Fibroblast of villous mesenchyme (primary cell): ENCODE results near the gene PTPRE. TPM values are rescaled to one million over a fixed set of nuclear protein-coding genes. Genes with fewer than 3 reads are reported as not detected.

Experiments used
- DNase-seq: peaks from one replicate; pipeline ENCODE4 v3.0.0-alpha.2; 2010; ENCODE audit warnings: low read depth
- H3K4me3 ChIP-seq: 2 replicates; pipeline ENCODE4 v1.5.1; 2011; ENCODE audit warnings: low read depth, mild to moderate bottlenecking, low read length
- total RNA-seq: library from RNA; depleted of rRNA; stranded (reverse); fragments of >200 nt; gene quantifications from 2 replicates; pipeline ENCODE4 v1.2.3, GENCODE V29; 2012
- TF ChIP-seq, protein P1 (sequence below): IDR thresholded peaks from 2 replicates; pipeline ENCODE4 v1.5.1; 2012; ENCODE audit warnings: low read depth, mild to moderate bottlenecking, low read length; ENCODE audit not compliant: insufficient read depth

Gene PTPRE
- total RNA-seq, 1 donor = 11.2 TPM

DNA sequence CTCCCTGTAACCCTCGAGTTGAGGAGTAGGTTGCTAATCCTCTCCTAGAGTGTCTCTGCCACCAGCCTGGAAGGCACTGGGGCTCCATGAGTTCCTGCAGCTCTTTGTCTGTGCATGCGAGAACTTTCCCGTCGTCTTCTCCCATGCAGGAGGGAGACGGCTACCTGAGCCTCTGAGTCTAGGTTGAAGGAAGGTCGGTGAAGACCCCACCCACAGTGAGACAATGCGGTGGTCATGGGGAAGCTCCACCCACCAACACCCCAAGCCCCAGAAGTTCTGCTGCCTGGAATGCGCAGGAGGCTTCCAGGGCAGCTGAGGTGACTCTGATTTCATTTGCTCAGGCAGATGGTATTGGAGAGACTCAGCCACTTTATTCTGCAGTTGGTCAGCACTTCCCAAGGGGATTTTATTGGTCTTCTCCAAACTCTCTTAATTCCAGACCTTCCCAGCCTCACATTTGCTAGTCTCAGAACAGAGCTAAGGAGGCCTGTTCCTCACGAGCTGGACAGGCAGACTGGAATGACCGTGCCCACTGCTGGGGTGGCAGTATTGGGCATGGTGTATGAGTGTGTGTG is 36.5 kb downstream of the PTPRE start:
- H3K4me3 ChIP-seq = no peak overlapping the region
- TF ChIP-seq, protein P1, sequence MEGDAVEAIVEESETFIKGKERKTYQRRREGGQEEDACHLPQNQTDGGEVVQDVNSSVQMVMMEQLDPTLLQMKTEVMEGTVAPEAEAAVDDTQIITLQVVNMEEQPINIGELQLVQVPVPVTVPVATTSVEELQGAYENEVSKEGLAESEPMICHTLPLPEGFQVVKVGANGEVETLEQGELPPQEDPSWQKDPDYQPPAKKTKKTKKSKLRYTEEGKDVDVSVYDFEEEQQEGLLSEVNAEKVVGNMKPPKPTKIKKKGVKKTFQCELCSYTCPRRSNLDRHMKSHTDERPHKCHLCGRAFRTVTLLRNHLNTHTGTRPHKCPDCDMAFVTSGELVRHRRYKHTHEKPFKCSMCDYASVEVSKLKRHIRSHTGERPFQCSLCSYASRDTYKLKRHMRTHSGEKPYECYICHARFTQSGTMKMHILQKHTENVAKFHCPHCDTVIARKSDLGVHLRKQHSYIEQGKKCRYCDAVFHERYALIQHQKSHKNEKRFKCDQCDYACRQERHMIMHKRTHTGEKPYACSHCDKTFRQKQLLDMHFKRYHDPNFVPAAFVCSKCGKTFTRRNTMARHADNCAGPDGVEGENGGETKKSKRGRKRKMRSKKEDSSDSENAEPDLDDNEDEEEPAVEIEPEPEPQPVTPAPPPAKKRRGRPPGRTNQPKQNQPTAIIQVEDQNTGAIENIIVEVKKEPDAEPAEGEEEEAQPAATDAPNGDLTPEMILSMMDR = no peak
- no peak for DNase-seq

DNA sequence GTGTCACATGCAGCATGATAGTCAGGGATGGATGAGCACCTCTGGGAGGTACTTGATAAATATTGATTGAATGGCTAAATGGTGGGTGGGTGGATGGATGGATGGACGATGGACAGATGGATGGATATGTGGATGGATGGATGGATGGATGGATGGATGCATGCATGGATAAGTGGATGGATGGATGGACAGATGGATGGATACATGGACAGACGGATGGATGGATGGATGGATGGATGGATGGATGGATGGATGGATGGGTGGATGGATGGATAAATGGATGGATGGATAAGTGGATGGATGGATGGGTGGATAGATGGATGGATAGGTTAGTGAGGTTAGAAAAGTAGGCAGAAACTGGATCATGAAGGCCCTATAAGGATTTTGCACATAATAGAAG is 37.4 kb downstream of the PTPRE start:
- DNase-seq = no peak
- TF ChIP-seq, protein P1 = no peak
- H3K4me3 ChIP-seq = no peak overlapping the region

DNA sequence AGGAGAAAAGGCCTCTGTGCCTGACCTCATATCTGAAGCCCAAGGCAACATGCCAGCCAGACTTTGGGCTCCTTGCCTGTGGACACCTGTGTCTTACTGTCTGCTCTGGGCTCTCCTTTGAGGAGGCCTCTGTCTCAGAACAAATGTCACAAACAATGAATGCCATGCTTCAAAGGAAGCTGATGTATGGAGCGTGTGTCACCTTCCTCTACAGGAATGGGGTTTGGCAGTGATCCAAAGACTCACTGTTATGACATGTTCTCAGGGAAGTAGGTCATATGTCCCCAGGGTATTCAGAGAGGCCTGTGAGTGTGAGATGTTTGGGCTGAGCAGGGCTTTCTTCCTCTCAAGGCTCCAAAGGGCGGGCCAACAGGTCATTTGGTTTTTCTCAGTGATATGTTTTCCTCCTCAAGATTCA is 38.4 kb downstream of the PTPRE start:
- TF ChIP-seq, protein P1 = no peak
- no peak overlapping the region for H3K4me3 ChIP-seq
- peak; percentile 57 for DNase-seq

DNA sequence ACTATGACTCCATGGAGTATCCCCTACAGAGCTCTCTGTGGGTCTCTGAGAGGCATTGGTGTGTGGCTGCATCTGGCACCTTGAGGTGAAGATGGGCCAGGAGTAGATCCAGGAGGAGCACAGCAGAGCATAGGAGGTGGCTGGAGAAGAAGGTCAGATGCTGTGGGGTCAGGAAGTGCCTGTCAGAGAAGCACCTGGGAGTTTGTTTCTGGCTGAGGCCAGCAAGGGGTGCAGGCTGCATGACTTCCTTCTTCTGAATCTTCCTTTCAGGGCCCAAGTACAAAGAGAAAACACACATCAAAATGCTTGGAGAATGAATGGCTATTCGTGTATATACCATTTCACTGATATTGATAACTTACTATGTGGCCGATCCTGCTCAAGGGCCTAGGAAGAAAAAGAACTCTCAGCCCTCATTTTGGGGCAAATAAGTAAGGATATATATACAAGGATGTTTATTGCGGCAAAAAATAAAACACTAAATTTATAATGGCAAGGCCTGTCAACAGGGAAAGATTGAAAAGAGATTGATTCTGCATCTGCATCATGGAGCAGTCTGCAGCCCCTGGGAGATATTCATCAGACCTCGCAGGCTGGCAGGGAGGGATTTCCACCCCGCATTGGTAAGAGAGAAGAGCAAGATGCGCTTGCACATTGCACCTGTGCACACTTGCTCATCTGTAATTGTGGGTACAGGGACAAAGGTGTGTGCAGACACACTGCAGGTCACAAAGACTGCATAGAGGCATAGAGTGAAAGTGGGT is 39.2 kb downstream of the PTPRE start:
- no peak for DNase-seq
- TF ChIP-seq, protein P1 = no peak
- H3K4me3 ChIP-seq = no peak overlapping the region

DNA sequence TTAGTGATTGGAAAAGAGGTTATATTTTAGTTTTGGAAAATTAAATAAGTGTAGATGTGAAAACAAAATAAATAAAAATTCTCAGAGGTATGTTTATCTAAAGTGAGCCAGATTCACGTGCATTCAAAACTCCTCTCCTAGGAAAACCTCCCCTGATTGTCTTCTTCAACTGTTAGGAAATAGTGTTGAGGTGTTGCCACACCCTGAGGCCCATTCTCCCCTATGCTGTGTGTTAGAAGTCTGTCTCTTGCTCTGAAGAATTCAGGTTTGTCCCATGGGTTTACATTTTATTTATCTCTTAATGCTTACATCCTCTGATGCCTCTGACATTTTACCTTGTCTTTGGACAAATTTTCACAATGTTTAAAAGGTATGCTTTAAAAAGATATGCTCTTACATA is 40.3 kb downstream of the PTPRE start:
- no peak for DNase-seq
- no peak overlapping the region for H3K4me3 ChIP-seq
- TF ChIP-seq, protein P1 = no peak

DNA sequence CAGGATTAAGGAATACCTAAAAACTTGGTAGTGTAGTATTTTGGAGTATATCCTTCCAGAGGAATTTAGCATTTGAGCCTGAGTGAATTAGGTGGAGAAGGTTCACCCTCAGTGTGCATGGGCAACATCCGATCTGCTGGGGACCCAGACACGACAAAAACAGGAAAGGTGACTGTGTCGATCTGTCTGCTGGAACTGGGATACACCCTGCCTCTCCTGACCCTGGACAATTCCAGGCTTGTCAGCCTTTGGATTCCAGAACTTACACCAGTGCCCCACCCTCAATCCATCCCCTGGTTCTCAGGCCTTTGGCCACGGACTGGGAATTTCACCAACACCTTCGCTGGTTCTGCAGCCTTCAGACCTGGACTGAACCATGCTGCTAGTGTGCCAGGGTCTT is 41.9 kb downstream of the PTPRE start:
- no peak overlapping the region for H3K4me3 ChIP-seq
- TF ChIP-seq, protein P1 = no peak
- no peak for DNase-seq
